Heart left ventricle (tissue), 13 donors: ENCODE data around the gene ADAMTS7.

ENCODE experiments used
- CTCF ChIP-seq, 12 donors: fragments of 200-600 bp; sonication (generic) in 4 of 12; IDR thresholded peaks; one replicate each; pipeline versions ENCODE4 v1.5.0 to v1.8.0; 2018 to 2022; ENCODE audit warnings: antibody characterized with exemption in 12 of 12, mild to moderate bottlenecking in 5 of 12
- POLR2A ChIP-seq, 2 donors: fragments of 450-650 bp; IDR thresholded peaks; one replicate each; pipeline ENCODE4 v1.6.1; 2017; ENCODE audit warnings: antibody characterized with exemption in 2 of 2, mild to moderate bottlenecking in 2 of 2, moderate library complexity in 2 of 2
- donor health status: ischemic (EF 13 %, LVEDD 7.1; RV severe dilation, severe dysfunction).
- donor health status: DM: no; HTN: yes; CAD: no.
- donor health status: DM: no; HTN: no; CAD: no.
- donor health status: ischemic (EF 25% LVEDD 6.9; RV normal size, moderate dysfunction).
- donor health status: ischemic (EF 25% LVEDD 5.7; RV mildly dilated, moderate dysfunction).
- donor health status: ischemic (EF 35%, LVEDD 5.7; RV mildly dilated, moderate dysfunction).
- donor health status: nonischemic (EF 11% LVEDD 7.7; RV severe dilation, severe dysfunction).
- donor health status: DM: yes; HTN: yes; CAD: no.
- donor health status: PGD.
- donor health status: ischemic (EF 29% LVEDD 5.4; RV normal size, mild dysfunction).
- donor health status: nonischemic (EF 23%, LVEDD 6.1; RV moderate dilation, normal function).

- TF ChIP-seq CTCF (IDR thresholded peaks at IDR 0.05) (no peak), POLR2A (IDR thresholded peaks at IDR 0.05) (no peak)
These were observed 98.3 kb downstream of the ADAMTS7 start for GRCh38 chr15:78712797-78713515.
